ENCODE results near the gene SERTAD3.
"Not testable (repeated sequence)": the region's sequence is repeated elsewhere in the genome, so short reads cannot be mapped to it uniquely, and the experiment has no call there.

Gene SERTAD3

DNA sequence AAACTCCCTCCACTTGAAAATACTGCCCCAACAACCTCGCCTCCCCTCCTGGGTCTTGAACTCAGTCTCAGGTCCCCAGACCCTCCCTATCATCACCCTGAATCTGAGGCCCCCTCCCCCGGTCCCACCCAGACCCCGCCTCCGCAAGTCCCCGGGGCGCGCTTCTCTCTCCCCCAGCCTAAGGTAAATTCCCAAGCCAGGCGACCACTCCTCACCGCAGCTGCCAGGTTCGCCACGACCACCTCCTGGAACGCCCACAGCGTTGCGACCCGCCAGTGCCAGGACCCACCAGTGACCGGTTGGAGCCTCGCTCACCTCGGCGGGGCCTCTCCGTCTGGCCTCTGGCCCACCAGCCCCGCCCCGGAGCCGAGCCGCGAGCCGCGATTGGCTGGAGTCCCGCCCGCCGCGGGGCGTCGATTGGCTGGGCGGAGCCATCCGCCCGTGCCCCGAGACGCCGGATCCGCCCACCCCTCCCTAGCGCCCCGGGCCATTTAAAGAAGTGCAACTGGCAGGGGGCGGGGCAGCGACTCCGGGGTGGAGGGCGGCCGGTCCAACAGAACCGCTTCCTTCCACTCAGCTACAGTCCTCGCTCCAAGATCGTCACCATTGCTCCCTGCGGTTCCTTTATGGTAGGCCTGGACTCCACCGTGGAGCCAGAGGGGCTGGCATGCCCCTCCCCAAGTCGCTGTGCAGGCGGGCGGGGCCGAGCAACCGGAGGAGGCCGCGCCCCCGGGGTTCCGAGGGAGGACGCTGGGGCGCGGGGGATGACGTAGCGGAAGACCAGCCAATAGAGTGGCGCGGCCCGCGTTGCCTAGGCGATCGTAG lies at the start of gene SERTAD3:
TSS of gene SERTAD3 (minus strand) at position 336 of the 825 bp plus-strand sequence. CDS start 2,255 bp downstream, outside the sequence.
- peak; percentile 96 for DNase-seq (ENCODE audit: low read depth, low spot score)

- DNase-seq (ENCODE audit: low read depth, low spot score), result no peak
Measured at GRCh38 chr19:40493778-40494177, 49.6 kb upstream of the SERTAD3 start.

GRCh38 chr19:40492274-40492673 lies 48.1 kb upstream of the SERTAD3 start:
- no peak for DNase-seq (ENCODE audit: low read depth, low spot score)

GRCh38 chr19:40489882-40490230 lies 45.7 kb upstream of the SERTAD3 start:
- no peak for DNase-seq (ENCODE audit: low read depth, low spot score)

GRCh38 chr19:40486017-40486416 lies 41.9 kb upstream of the SERTAD3 start:
- DNase-seq (ENCODE audit: low read depth, low spot score), result no peak

DNA sequence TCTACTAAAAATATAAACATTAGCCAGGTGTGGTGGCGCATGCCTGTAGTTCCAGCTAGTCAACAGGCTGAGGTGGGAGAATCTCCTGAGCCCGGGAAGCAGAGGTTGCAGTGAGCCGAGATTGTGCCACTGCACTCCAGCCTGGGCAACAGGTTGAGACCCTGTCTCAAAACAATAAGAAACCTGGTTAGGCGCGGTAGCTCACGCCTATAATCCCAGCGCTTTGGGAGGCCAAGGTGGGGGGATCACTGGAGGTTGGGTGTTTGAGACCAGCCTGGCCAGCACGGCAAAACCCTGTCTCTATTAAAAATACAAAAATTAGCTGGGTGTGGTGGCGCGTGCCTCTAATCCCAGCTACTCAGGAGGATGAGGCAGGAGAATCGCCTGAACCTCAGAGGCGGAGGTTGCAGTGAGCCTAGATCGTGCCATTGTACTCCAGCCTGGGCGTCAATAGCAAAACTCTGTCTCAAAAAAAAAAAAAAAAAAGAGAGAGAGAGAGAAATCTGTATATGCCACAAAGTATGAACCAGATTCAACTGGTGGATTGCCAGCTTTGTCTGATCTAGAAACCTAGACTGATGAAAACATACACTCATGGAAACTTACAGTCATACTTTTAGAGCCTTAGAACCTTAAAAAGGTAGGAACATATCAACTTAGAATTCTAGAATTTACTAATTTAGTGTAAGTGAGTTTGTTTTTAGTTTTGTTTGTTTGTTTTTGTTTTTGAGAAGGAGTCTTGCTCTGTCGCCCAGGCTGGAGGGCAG lies 31.9 kb upstream of the SERTAD3 start:
- not testable (repeated sequence) for DNase-seq (ENCODE audit: low read depth, low spot score)

- no peak for DNase-seq (ENCODE audit: low read depth, low spot score)
Measured at GRCh38 chr19:40474737-40475136, 30.6 kb upstream of the SERTAD3 start.

DNA sequence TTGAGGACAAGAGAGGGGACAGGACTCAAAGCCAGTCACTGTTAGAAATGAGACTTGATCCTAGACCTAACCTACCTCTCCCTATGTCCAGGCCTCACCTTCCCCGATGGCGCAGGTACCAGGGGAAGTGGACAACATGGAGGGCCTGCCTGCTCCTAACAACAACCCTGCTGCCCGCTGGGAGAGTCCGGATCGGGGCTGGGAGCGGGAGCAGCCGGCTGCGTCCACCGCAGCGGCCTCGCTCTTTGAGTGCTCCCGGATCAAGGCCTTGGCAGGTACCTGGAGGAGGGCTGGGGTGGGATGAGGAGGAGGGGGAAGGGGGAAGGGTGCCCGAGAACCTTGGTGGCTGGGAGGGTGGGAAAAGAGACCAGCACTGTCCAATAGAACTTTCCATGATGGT lies 28.4 kb upstream of the SERTAD3 start:
- no peak for DNase-seq (ENCODE audit: low read depth, low spot score)

DNA sequence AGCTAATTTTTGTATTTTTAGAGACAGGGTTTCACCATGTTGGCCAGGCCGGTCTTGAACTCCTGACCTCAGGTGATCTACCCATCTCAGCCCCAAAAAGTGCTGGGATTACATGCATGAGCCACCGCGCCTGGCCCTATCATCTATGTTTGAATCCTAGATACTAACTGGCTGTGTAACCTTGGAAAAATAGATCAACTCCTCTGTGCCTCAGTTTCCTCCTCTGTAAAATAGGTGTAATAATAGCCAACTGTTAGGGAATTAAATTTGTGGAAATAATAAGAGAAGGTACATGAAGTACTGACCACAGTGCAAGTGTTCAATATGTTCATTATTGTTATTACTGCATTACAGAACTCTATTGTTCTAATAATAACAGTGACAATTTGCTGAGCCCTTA lies 27.0 kb upstream of the SERTAD3 start:
- no peak for DNase-seq (ENCODE audit: low read depth, low spot score)

DNA sequence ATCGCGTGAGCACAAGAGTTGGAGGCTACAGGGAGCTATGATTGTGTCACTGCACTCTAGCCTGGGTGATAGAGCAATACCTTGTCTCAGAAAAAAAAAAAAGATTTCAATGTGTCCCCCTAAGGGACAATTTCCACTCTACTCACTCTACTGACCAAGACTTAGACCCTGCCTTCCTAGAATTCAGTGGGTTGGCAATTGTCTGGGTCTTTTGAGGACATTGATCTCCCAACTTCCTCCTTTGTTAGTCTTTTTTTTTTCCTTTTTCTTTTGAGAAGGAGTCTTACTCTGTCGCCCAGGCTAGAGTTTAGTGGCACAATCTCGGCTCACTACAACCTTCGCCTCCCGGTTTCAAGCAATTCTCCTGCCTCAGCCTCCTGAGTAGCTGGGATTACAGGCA lies 24.9 kb upstream of the SERTAD3 start:
- no peak for DNase-seq (ENCODE audit: low read depth, low spot score)

DNA sequence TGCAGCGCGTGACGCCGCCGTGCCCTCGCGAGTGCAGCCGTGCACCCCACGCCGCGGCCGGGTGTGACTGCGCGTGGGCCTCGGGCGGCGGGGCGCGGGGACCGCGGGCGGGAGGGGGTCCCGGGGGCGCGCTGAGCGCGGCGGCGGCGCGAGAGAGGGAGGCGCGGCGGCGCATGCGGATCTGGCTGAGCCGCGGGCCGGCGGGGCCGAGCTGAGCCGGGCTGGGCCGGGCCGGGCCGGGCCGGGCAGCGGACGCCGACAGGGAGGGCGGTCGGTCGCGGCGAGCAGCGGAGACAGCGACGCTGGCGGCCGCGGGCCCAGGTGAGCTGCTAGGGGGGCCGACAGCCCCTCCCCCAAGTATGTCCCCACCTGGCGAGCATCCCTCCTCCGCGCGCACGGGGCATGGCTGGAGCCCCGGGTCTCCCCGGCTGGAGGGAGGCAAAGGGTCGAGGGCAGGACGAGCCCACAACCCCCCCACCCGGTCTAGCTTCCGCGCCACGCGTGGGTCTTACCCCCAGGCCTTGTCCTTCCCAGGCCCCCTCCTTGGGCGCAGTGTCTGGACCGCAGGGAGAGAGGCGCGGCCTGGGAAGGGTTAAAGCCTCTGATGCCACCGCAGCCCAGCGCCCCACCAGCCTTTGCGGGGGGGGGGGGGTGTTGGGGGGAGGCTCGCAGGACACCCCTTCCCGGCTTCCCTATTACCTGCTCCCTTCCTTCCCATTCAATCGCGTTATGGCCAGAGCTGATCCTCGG lies 23.0 kb upstream of the SERTAD3 start, which contains the start of gene SPTBN4:
TSS of gene SPTBN4 (plus strand) at position 17 of the 750 bp plus-strand sequence. CDS start 5,621 bp downstream, outside the sequence.
- DNase-seq (ENCODE audit: low read depth, low spot score), result no peak

DNA sequence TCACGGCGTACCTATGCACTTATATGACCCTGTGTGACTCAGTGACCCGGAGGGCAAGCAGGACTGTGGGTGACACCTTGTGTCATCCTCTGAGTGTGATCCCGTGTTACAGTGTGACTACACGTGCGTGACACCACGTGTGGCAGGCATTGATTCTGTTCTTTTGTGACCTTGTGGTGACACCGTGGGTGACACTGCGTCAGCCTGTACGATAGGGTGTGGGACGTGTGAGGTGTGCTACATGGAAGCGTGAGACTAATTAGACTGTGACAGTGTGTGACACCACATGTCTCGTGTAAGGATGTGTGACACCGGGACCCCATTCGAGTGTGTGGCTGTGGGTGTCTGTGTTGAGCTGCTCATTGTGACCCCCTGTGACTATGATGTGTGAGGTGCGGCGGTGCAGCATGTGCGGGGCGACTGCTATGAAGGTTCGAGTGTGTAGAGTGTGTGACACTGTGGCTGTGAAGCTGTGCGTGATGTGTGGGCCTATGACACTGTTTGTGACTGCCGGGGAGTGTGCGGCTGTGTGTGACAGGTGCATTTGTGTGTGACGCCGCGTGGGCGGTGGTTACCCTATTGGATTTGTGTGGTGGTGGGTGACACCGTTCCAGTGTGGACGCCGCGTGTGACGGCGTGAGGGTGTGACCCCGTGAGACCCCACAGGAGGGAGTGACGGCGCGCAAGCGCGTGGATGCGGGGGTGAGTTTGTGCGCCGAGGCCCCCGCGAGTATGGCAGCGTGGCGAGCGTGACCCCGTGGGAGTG lies 22.3 kb upstream of the SERTAD3 start:
- peak; percentile 44 for DNase-seq (ENCODE audit: low read depth, low spot score)

- peak; percentile 99 for DNase-seq (ENCODE audit: low read depth, low spot score)
Measured at GRCh38 chr19:40465557-40466218, 21.6 kb upstream of the SERTAD3 start, which contains the start of gene BLVRB. TSS of gene BLVRB (minus strand) at chr19:40465745. CDS start at chr19:40465688, 57 bp downstream.

- no peak for DNase-seq (ENCODE audit: low read depth, low spot score)
Measured at GRCh38 chr19:40465025-40465556, 21.0 kb upstream of the SERTAD3 start.

- peak; percentile 43 for DNase-seq (ENCODE audit: low read depth, low spot score)
Measured at GRCh38 chr19:40464059-40465024, 20.2 kb upstream of the SERTAD3 start.

DNA sequence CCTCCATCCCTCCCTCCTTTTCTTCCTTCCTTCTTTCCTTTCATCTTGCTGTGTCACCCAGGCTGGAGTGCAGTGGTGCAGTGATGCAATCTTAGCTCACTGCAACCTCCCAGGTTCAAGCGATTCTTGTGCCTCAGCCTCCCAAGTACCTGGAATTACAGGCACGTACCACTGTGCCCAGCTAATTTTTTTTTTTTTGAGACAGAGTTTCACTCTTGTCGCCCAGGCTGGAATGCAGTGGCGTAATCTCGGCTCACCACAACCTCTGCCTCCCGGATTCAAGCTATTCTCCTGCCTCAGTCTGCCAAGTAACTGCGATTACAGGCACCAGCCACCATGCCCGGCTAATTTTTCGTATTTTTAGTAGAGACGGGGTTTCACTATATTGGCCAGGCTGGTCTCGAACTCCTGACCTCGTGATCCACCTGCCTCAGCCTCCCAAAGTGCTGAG lies 19.5 kb upstream of the SERTAD3 start:
- DNase-seq (ENCODE audit: low read depth, low spot score), result not testable (repeated sequence)

DNA sequence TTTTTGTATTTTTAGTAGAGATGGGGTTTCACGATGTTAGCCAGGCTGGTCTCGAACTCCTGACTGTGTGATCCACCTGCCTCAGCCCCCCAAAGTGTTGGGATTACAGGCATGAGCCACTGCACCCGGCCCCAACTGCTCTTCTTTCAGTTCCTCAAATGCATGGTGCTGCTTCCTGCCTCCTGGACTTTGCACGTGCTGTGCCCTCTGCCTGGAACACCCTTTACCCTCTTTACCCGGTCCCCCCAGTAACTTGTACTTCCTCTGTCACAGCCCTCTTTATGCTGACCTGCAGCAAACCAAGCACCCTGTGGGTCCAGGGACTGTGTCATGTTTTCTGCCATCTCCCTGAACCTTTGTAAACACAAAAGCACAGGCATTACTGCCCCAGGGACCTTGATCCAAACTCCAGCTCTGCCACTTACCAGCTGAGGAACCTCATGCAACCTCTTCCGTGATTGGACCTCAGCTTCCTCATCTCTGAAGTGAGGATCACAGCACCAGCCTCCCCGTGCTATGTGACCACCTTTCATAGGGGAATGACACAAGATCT lies 17.6 kb upstream of the SERTAD3 start:
- no peak for DNase-seq (ENCODE audit: low read depth, low spot score)

DNA sequence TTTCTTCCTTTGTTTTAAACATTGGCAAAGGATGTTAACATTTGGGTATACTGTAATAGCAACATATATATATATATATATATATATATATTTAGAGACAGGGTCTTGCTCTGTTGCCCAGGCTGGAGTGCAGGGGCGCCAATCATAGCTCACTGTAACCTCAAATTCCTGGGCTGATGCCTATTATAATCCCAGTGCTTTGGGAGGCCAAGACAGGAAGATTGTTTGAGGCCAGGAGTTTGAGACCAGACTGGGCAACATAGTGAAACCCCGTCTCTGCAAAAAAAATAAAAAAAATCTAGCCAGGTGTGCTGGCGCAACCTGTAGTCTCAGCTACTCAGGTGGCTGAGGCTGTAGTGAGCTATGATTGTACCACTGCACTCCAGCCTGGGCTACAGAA lies 16.1 kb upstream of the SERTAD3 start:
- DNase-seq (ENCODE audit: low read depth, low spot score), result no peak

GRCh38 chr19:40458597-40458974 lies 14.5 kb upstream of the SERTAD3 start:
- no peak for DNase-seq (ENCODE audit: low read depth, low spot score)
